Measurements from ENCODE around the gene USP24. TPM values are rescaled to one million over a fixed set of nuclear protein-coding genes. Genes with fewer than 3 reads are reported as not detected.

The USP24 gene
- polyA plus RNA-seq, 1 donor (not counting 4 experiments of a cell fraction or from before 2014, with no cell fraction given) = 22.5 TPM

GRCh38 chr1:55257958-55258357 is 42.8 kb upstream of the USP24 start:
- TF ChIP-seq EZH2 (IDR thresholded peaks at IDR 0.05; ENCODE audit: low read length) (no peak), CTCF (optimal IDR thresholded peaks at IDR 0.05 in 1 of 3, IDR thresholded peaks at IDR 0.05 in 1 of 3, conservative IDR thresholded peaks at IDR 0.05 in 1 of 3; ENCODE audit: extremely low read depth in 1 of 3, insufficient read depth in 2 of 3, low read length in 3 of 3) (no peak)
- no peak for DNase-seq (ENCODE audit: low read depth, low spot score)
- Histone ChIP-seq H3K27me3 (ENCODE audit: control insufficient read depth, extremely low read depth, insufficient read depth, low read length) (no peaks in the 10 kb centered on the region), H2AFZ (ENCODE audit: control insufficient read depth, low read length) (no peak overlapping the region), H3K79me2 (ENCODE audit: control insufficient read depth, insufficient read depth, low read length) (no peaks in the 10 kb centered on the region), H3K4me3 (ENCODE audit: control insufficient read depth in 2 of 3, extremely low read depth in 1 of 3, insufficient read depth in 2 of 3, low read depth in 1 of 3, low read length in 3 of 3) (no peak overlapping the region), H3K27ac (ENCODE audit: control insufficient read depth, insufficient read depth, low read length) (no peak overlapping the region), H3K9me3 (ENCODE audit: control insufficient read depth, low read depth, low read length) (no peaks in the 10 kb centered on the region), H3K9me1 (ENCODE audit: control insufficient read depth, extremely low read depth, insufficient read depth, low read length) (no peaks in the 10 kb centered on the region), H3K4me1 (ENCODE audit: control insufficient read depth, extremely low read depth, insufficient read depth, low read length) (peaks cover 5% of the 10 kb centered on the region), H3K4me2 (ENCODE audit: control insufficient read depth, extremely low read depth, insufficient read depth, low read depth, low read length) (no peak overlapping the region), H4K20me1 (ENCODE audit: control insufficient read depth, extremely low read depth, insufficient read depth, low read length) (no peaks in the 10 kb centered on the region), H3K9ac (ENCODE audit: control insufficient read depth, extremely low read depth, insufficient read depth, low read length) (no peak overlapping the region), H3K36me3 (ENCODE audit: control insufficient read depth in 2 of 2, extremely low read depth in 1 of 2, insufficient read depth in 2 of 2, low read length in 2 of 2) (no peaks in the 10 kb centered on the region)
- no peak for FAIRE-seq
- dilution Hi-C loops (cut with MboI; ENCODE audit: extremely low pct_ligation_motif_present, low sequenced_read_pairs) = no loop called here

- DNase-seq (ENCODE audit: low read depth, low spot score) = no peak
- Histone ChIP-seq H3K36me3 (ENCODE audit: control insufficient read depth in 2 of 2, extremely low read depth in 1 of 2, insufficient read depth in 2 of 2, low read length in 2 of 2) (no peaks in the 10 kb centered on the region), H3K27ac (ENCODE audit: control insufficient read depth, insufficient read depth, low read length) (no peak overlapping the region), H4K20me1 (ENCODE audit: control insufficient read depth, extremely low read depth, insufficient read depth, low read length) (no peaks in the 10 kb centered on the region), H3K4me2 (ENCODE audit: control insufficient read depth, extremely low read depth, insufficient read depth, low read depth, low read length) (no peak overlapping the region), H3K27me3 (ENCODE audit: control insufficient read depth, extremely low read depth, insufficient read depth, low read length) (no peaks in the 10 kb centered on the region), H3K9me3 (ENCODE audit: control insufficient read depth, low read depth, low read length) (no peaks in the 10 kb centered on the region), H3K79me2 (ENCODE audit: control insufficient read depth, insufficient read depth, low read length) (no peaks in the 10 kb centered on the region), H2AFZ (ENCODE audit: control insufficient read depth, low read length) (no peak overlapping the region), H3K4me3 (ENCODE audit: control insufficient read depth in 2 of 3, extremely low read depth in 1 of 3, insufficient read depth in 2 of 3, low read depth in 1 of 3, low read length in 3 of 3) (no peak overlapping the region), H3K4me1 (ENCODE audit: control insufficient read depth, extremely low read depth, insufficient read depth, low read length) (no peaks in the 10 kb centered on the region), H3K9ac (ENCODE audit: control insufficient read depth, extremely low read depth, insufficient read depth, low read length) (no peak overlapping the region), H3K9me1 (ENCODE audit: control insufficient read depth, extremely low read depth, insufficient read depth, low read length) (no peaks in the 10 kb centered on the region)
- FAIRE-seq = no peak
- dilution Hi-C loops (cut with MboI; ENCODE audit: extremely low pct_ligation_motif_present, low sequenced_read_pairs) = no loop called here
- TF ChIP-seq EZH2 (IDR thresholded peaks at IDR 0.05; ENCODE audit: low read length) = no peak
- no peak for TF ChIP-seq CTCF (optimal IDR thresholded peaks at IDR 0.05 in 1 of 3, IDR thresholded peaks at IDR 0.05 in 1 of 3, conservative IDR thresholded peaks at IDR 0.05 in 1 of 3; ENCODE audit: extremely low read depth in 1 of 3, insufficient read depth in 2 of 3, low read length in 3 of 3)
These were observed 40.7 kb upstream of the USP24 start for GRCh38 chr1:55255901-55256300.

Data from keratinocyte (primary cell).